Posterior vena cava (tissue), 2 donors: ENCODE results near the gene ELAVL3. TPM values are rescaled to one million over a fixed set of nuclear protein-coding genes. Genes with fewer than 3 reads are reported as not detected.
"Not testable (repeated sequence)": the region's sequence is repeated elsewhere in the genome, so short reads cannot be mapped to it uniquely, and the experiment has no call there.

Experiments used
- DNase-seq: peaks from one replicate; pipeline ENCODE4 v3.0.0-alpha.2; 2020; ENCODE audit warnings: low spot score
- intact Hi-C, 2 donors: fragments of 100-400 bp; cut with DNase I; formaldehyde crosslinking; loops; one replicate each; pipeline versions ENCODE4 v1.14.1 to v1.14.2; 2022 to 2023
- total RNA-seq, 2 donors: library from RNA; stranded (reverse); fragmentation: NEBNext Ultra II Directional; extraction: Animal tissue kit (Norgen Biotek cat#: 25700); gene quantifications; one replicate each; pipeline ENCODE4 v1.2.1, GENCODE V29; 2021
- donor health status: DM: yes; HTN: yes; CAD: no.
- donor health status: DM: yes; HTN: yes; CAD: no.

The ELAVL3 gene
- total RNA-seq, 2 donors from 2014 or later = not detected

DNA sequence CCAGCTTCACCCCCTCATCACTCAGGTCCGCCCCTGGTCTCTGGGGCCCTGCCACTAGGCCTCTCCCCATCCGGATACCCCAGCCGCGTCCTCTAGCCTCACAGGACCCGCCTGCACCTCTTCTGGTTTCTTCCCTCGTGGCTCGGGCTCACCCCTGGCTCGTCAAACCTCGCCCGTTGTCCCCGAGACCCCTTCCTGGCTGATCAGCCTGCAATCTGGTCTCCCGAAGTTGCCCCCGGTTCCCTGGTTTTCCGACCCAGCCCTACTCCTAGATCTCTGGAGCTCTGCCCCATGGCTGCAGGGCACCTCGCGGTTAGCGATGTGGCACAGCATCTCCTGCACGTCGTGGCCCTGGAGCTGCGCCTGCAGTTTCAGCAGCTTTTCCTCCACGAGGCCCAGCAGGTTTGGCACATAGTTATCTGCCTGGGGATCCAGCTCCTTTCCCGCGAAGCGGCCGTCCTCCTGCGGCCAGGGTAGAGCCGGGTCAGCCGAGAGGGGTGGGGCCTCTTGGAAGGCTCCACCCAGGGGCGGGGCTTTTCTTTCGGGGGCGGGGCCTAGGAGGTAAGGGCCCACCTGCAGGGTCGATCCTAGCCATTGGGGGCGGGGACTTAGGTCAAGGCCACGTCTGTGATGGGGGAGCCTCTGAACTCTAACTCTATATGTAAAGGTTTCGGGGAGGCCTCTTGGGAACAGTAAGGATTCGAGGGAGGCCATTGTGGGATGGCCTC is 59.3 kb downstream of the ELAVL3 start:
- DNase-seq = peak; percentile 86
- intact Hi-C loops = loop anchor here in 1 of 2 donors (5.0 kb wide), 1 partner anchor 34 kb away; no protein-coding TSS in a partner anchor

DNA sequence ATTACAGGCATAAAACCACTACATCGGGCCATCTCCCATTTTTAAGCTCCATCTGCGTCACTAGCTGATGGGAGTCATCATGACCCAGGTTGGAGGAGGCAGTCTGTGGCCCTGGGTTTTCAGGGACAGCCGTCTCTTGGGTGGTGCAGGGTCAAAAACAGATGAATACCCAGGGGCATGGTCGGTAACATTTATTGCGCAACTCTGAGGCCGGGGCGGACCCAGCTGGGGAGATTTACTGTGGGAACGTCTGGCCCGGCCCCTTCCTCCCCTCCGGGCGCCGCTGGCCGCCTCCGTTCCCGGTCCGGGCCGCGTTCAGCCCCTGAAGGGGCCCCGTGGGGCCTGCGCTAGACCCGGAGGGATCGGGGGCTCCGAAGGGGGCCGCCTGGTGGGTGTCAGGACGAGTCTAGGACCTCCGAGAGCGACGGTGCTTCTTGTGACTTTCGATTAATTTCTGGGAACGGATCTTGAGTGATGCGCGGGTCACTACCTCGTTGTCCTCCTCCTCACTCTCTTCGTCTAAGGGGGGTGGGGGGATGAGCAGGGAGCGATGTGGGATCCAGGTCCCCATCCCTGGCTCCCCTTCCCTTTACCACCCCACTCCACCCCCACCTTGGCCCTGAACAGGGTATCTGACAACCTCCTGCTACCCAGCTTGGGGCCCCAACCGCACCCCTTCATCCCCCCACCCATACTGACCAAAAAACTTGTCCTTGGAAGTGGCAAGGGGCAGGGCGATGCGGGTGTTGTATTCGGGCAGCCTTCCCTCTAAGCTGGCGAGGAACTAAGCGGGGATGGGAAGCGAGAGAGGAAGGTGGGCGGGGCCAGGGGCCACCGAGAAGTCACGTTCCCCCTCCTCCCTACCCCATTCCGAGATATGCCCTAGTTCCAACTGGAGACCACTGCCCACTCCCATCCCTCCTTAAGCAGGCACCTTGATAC is 60.1 kb downstream of the ELAVL3 start:
- intact Hi-C loops = loop anchor here in 1 of 2 donors (5.0 kb wide), 1 partner anchor 33 kb away; no protein-coding TSS in a partner anchor
- peak; percentile 88 for DNase-seq

DNA sequence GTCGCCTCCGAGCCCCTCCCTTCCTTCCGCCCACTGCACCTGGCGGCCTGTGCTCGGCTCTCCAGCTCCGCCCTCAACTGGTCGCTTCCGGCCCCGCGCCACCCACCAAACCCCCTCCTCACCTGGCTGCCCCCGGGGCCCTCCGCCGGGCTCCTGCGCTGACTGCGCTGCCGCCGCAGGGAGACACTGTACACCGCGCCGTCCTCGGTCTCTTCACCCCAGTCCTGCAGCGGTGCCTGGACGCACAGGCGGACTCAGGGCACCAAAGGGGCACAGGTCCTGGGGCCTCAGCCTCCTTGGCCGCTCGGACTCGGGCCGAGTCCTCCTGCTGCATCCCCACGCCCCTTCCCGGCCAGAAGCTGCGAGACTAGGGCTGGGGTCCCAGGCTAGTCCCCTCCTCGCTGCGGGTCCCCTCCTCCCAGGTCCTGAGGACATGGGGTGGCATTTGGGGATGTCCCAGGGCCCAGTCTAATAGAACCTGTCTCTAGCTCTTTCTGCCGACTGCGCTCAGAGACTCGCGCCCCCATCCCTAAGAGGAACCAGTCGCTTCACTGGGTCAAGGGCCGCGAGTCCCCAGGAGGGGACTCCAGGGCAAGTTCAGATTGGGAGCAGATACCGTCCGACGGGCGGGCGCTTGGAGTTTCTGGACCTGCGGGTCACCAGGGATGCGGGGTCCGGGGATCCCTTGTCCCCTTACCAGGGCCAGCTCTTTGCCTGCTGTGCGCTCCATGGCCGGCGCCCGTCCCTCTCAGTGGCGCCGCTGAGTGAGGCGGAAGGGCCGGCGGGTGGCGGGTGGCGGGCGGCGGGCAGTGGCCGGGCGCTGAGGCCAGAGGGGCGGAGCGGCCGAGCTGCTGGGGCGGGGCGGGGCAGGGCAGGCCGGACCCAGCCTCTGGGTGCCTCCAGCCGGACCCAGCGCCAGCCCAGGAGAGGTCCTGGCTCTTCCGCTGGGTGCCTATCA is 62.0 kb downstream of the ELAVL3 start, which contains the start of gene RGL3:
RGL3 (minus strand) TSS at position 766 of the 958 bp plus-strand sequence; CDS start at position 730, 36 bp downstream.
- DNase-seq = no peak
- intact Hi-C loops = no loop called here

DNA sequence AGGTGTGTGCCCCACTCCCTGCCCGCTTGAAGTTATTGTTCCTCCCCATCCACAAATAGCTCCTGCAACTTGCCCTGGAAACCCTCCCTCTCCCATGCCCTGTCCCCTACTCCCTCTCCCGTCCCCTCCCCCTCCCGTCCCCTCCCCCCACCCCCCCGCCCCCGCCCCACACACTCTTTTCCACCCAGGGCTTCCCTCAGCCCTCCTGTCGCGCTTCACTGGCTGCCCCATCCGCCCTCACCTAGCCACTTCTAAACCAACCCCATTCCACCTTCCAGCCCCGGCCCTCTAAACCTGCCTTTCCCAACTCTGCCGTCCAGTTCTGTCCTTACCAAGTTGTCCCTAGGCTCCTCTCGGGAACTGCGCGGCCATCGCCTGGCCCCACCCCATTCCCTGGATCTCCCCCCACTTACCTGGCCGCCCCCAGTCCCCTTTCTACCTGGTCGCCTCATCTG is 62.7 kb downstream of the ELAVL3 start:
- intact Hi-C loops = no loop called here
- no peak for DNase-seq

DNA sequence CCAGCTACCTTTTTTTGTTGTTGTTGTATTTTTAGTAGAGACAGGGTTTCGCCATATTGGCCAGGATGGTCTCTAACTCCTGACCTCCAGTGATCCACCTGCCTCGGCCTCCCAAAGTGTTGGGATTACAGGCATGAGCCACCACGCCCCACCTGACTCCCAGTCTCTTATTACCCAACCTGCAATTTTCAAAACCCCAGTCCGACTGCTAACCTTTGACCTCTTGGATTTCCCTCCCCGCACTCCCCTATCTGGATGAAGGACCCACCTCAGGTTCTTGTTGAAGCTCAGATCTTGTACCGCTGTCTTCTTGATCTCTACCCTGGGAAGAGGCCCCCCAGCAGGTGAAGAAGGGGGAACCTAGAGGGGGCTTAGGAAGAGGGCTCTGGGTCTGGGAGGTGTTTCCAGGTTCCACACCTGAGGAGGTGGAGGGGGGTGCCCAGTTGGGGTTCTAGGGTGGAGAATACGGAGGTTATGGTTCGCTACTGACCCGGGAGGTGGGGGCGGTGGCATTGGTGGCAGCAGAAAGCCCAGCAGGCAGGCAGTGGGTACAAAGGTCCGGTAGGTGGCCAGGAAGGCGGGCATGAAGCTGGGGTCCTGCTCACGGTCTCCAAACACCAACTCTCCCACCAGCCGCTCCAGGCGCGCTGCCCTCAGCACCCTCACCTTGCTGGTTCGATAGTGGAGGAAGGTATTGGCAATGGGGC is 64.3 kb downstream of the ELAVL3 start:
- intact Hi-C loops = no loop called here
- DNase-seq = no peak

DNA sequence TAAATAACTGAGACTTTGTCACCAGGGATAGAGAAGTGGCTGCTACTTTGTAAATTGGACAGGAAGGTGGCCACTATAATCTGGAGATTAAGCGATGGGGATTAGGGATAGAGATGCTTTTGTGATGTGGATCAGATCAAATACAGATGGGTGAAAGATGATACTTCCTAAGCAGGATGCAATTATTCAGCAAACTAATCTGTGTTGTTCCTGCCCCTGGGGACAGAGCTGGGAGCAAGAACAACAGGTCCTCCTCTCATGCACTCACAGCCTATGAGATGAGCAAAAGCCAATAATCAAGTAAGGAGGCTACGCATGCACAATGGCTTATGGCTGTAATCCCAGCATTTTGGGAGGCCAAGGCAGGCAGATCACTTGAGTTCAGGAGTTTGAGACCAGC is 66.3 kb downstream of the ELAVL3 start:
- intact Hi-C loops = no loop called here

DNA sequence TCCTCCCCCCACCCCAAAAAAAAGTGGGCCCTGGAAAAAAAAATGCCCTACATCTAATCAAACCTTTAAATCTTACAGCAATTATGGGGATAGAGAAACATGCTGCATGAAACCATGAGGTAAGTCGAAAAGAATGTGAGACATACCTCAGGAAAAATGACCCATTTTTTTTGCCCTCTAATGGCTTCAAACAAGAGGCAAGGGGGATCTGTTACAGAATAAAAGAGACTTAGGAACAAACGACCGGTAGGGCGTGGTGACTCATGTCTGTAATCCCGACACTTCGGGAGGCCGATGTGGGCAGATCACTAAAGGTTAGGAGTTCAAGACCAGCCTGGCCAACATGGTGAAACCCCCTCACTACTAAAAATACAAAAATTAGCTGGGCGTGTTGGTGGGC is 70.2 kb downstream of the ELAVL3 start:
- DNase-seq = no peak
- intact Hi-C loops = no loop called here

More for the DNA sequence above, 66.3 kb downstream of the ELAVL3 start:
- no peak for DNase-seq

DNA sequence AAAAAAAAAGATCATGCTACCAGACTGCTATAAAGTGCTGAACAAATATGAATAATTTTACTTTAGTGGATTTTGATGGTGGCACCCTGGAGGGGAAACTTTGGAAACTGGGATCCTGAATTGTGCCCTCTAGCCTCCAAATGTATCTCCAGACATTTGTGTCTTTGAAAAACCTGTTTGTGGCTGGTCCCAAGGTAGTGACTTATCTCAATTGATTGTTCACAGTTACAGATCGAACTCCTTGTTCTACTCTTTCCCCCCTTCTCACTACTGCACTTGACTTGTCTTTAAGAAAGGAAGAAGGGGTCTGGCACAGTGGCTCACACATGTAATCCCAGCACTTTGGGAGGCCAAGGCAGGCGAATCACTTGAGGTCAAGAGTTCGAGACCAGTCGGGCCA is 72.3 kb downstream of the ELAVL3 start:
- intact Hi-C loops = no loop called here
- DNase-seq = no peak

DNA sequence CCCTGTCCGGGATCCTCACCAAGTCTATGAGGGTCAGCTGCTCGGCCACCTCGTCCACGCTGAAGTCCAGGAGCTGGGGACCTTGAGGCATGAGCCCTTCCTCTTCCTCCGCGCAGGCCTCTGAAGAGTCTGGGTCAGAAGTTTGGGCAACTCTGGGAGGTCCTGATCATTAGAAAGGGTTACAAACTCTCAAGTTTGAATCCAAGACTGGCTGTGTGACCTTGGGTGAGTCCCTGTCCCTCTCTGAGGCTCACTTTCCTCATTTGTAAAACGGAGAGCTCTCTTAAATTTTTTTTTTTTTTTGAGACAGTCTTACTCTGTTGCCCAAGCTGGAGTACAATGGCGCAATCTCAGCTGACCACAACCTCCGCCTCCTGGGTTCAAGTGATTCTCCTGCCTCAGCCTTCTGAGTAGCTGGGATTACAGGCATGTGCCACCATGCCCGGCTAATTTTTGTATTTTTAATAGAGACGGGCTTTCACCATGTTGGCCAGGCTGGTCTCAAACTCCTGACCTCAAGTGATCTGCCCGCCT is 74.1 kb downstream of the ELAVL3 start:
- DNase-seq, intact Hi-C loops: not testable (repeated sequence)

DNA sequence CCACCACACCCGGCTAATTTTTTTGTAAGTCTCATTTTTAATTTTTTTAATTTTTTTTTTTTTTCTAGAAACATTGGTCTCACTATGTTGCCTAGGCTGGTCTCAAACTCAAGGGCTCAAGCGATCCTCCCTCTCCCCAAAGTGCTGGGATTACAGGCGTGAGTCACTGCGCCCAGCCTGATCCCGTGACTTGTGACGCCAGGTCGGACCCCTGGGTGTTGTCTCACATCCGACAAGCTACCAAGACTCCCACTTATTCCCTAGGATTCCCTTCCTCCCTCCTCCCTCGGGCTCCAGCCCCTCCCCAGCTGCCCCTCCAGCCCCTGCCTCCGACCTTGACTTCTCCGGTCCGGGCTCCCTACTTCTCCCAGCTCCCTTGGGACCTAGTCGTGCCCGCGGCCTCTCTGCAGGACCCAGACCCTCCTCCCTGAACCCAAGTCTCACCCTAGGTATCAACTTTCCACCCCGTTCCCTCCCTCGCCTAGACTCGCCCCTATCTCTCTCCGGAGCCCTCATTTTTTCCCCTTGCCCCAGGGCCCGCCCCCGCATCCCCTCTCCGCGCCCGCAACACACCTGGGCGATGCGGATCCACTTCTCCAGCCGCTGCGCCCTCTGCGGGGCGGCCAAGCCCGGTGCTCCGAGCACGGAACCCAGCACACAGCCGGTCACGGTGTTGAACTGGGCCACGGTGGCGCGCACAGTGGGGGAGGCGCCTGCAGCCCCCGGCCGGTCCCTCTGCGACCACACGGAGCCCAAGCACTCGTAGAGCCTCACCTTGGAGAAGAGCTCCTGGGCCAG is 74.8 kb downstream of the ELAVL3 start:
- intact Hi-C loops = no loop called here
- DNase-seq = no peak

DNA sequence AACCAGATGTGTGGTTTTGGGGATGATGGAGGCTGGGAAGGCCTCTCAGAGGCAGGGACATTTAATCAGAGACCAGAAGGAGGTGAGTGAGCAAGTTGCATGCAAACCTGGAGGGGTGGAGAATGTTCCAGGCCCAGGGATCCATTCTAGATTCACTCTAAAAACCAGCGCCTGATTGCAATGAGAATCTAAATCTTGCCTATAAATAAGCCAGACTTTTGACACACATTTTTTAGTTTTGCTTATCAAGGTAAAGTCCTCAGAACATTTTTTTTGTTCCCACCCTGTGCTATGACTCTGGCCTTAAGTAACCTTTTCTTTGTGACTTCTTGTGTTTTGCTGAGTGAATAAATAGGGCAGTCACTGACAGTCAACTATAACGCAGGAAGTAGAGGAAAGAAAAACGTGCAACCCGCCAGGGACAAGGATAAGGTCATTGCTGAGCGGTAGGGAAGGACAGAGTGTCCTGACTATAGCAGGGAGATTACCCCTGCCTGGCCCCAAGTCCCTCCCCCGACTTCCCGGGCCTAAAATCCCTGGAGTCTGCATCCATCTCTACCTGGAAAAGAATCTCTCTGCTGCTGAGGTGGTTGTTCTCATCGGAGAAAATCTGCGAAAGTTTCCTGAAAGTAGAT is 76.1 kb downstream of the ELAVL3 start:
- intact Hi-C loops = no loop called here
- no peak for DNase-seq

DNA sequence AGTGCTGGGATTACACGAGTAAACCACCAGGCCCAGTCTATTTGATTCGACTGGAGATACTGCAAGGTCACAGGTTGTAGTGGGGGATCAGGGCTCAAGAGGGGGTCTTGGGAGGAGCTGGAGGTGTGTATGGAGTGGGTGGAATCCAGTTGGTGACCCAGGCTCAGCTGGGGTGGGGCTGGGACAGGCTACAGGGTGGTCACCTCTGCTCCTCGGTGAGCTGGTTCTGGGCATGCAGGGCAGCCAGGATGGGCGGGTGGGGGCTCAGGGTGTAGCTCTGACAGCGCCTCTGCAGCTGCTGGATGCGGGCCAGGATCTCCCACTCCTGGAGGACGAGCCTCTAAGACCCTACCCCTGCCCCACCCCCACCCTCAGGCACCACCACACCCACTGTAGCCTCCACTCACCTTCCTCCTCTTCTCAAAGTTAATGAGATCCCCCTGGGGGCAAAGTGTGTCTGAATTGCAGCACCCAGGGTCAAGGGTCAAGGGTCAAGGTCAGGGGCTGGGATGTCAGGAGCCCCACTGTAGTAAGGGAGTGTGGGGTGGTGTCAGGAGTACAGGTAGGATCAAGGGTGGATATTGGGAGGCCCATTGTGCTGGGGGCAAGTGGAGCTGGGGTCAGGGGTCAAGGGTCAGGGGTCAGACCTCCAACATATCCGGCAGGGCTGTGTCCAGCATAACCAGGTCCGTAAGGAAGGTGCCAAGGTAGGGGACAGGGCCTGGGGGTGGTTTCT is 78.9 kb downstream of the ELAVL3 start:
- intact Hi-C loops = no loop called here
- no peak for DNase-seq
